ENCODE results near the gene MEGF9. TPM values are rescaled to one million over a fixed set of nuclear protein-coding genes. Genes with fewer than 3 reads are reported as not detected.

The MEGF9 gene
- polyA plus RNA-seq, 1 of the 3 experiments (the other 2 are of a cell fraction) = 1.8 TPM

- POLR2A ChIA-PET = no interaction called here
- TF ChIP-seq POLR2AphosphoS5 (IDR thresholded peaks at IDR 0.05; ENCODE audit: low read depth, low read length) (no peak), CHD2 (IDR thresholded peaks at IDR 0.05; ENCODE audit: low read length, partially characterized antibody) (no peak), TCF12 (IDR thresholded peaks at IDR 0.05) (no peak), ZBTB33 (IDR thresholded peaks at IDR 0.05; ENCODE audit: borderline replicate concordance, low read depth) (no peak), FOXJ3 (CRISPR knock-in tag; IDR thresholded peaks at IDR 0.05) (no peak), SIN3A (IDR thresholded peaks at IDR 0.05; ENCODE audit: borderline replicate concordance, low read depth, low read length) (no peak), CTCF (IDR thresholded peaks at IDR 0.05) (no peak)
- H4K20me1 ChIP-seq (ENCODE audit: insufficient read depth) = no peaks in the 10 kb centered on the region
- no peaks in the 10 kb centered on the region for H3F3A ChIP-seq (replicated peaks; ENCODE audit: insufficient read depth)
- no peak overlapping the region for H2AFZ ChIP-seq (ENCODE audit: low read depth)
- no peak overlapping the region for H3K27ac ChIP-seq (ENCODE audit: low read depth in 2 of 2, low read length in 1 of 2)
- H3K9ac ChIP-seq = no peak overlapping the region
- 75% methylated on average over 1 of the region's 1 CpG for WGBS (ENCODE audit: low lambda C conversion rate)
- H3K36me3 ChIP-seq (replicated peaks in 1 of 2; ENCODE audit: control insufficient read depth in 1 of 2, insufficient read depth in 2 of 2, low read length in 1 of 2) = peaks cover 12 to 18% of the 10 kb centered on the region in 2 experiments
- H3K79me2 ChIP-seq (ENCODE audit: insufficient read depth) = no peaks in the 10 kb centered on the region
- H3K4me3 ChIP-seq (ENCODE audit: low read depth in 2 of 2, low read length in 1 of 2) = no peak overlapping the region
- CTCF ChIA-PET = interaction anchor here (1.0 to 2.2 kb wide), 2 partner anchors 10 to 16 kb away, joined by 3 to 4 read pairs; no protein-coding TSS in a partner anchor
- H3K9me3 ChIP-seq = no peaks in the 10 kb centered on the region
- H3K27me3 ChIP-seq (ENCODE audit: insufficient read depth) = no peaks in the 10 kb centered on the region
- H3K9me2 ChIP-seq = no peaks in the 10 kb centered on the region
- H3K4me1 ChIP-seq (ENCODE audit: control insufficient read depth in 1 of 2, insufficient read depth in 2 of 2, low read depth in 1 of 2, low read length in 1 of 2) = peaks cover 0 to 4% of the 10 kb centered on the region in 2 experiments; a peak in 1 of 4 replicates
- H3K4me2 ChIP-seq = no peak overlapping the region
- no peak for DNase-seq
These were observed 110.7 kb downstream of the MEGF9 start for GRCh38 chr9:120603591-120603990.

DNA sequence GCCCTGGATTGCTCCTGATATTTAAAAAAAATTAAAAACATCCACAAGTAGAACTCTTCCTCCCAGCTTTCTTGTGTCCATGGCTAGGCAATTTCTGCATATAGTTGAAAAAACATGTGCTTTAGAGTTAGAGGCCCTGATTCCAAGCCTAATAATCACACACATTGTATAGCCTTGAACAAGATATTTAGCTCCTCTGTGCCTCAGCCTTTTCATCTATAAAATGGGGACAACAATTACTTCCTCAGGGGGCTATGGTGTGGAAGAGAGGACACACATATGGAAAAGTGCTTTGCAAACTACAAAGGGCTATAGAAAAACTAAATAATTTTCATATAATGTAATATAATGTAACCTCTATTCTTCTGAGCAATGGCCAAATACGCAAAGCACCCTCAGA lies 111.3 kb downstream of the MEGF9 start:
- POLR2A ChIA-PET = no interaction called here
- no peak for TF ChIP-seq TEAD4 (IDR thresholded peaks at IDR 0.05; ENCODE audit: borderline replicate concordance, insufficient read depth)
- TF ChIP-seq, protein P1, sequence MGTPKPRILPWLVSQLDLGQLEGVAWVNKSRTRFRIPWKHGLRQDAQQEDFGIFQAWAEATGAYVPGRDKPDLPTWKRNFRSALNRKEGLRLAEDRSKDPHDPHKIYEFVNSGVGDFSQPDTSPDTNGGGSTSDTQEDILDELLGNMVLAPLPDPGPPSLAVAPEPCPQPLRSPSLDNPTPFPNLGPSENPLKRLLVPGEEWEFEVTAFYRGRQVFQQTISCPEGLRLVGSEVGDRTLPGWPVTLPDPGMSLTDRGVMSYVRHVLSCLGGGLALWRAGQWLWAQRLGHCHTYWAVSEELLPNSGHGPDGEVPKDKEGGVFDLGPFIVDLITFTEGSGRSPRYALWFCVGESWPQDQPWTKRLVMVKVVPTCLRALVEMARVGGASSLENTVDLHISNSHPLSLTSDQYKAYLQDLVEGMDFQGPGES (IDR thresholded peaks at IDR 0.05; ENCODE audit: low read depth, low read length) = no peak
- no peak for TF ChIP-seq CHD2 (IDR thresholded peaks at IDR 0.05; ENCODE audit: low read length, partially characterized antibody)
- TF ChIP-seq NFIC (IDR thresholded peaks at IDR 0.05; ENCODE audit: borderline replicate concordance) = no peak
- no peak for TF ChIP-seq RFX5 (IDR thresholded peaks at IDR 0.05; ENCODE audit: low read length)
- no peak for TF ChIP-seq YY1 (IDR thresholded peaks at IDR 0.05; ENCODE audit: low read depth)
- no peak for TF ChIP-seq FOXM1 (IDR thresholded peaks at IDR 0.05; ENCODE audit: low read depth)
- TF ChIP-seq, protein P2, sequence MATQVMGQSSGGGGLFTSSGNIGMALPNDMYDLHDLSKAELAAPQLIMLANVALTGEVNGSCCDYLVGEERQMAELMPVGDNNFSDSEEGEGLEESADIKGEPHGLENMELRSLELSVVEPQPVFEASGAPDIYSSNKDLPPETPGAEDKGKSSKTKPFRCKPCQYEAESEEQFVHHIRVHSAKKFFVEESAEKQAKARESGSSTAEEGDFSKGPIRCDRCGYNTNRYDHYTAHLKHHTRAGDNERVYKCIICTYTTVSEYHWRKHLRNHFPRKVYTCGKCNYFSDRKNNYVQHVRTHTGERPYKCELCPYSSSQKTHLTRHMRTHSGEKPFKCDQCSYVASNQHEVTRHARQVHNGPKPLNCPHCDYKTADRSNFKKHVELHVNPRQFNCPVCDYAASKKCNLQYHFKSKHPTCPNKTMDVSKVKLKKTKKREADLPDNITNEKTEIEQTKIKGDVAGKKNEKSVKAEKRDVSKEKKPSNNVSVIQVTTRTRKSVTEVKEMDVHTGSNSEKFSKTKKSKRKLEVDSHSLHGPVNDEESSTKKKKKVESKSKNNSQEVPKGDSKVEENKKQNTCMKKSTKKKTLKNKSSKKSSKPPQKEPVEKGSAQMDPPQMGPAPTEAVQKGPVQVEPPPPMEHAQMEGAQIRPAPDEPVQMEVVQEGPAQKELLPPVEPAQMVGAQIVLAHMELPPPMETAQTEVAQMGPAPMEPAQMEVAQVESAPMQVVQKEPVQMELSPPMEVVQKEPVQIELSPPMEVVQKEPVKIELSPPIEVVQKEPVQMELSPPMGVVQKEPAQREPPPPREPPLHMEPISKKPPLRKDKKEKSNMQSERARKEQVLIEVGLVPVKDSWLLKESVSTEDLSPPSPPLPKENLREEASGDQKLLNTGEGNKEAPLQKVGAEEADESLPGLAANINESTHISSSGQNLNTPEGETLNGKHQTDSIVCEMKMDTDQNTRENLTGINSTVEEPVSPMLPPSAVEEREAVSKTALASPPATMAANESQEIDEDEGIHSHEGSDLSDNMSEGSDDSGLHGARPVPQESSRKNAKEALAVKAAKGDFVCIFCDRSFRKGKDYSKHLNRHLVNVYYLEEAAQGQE (IDR thresholded peaks at IDR 0.05; ENCODE audit: low read depth, low read length) = no peak
- no peak for TF ChIP-seq ELF1 (IDR thresholded peaks at IDR 0.05)
- TF ChIP-seq POLR2AphosphoS5 (IDR thresholded peaks at IDR 0.05; ENCODE audit: low read depth, low read length) = no peak
- TF ChIP-seq EZH2phosphoT487 (IDR thresholded peaks at IDR 0.05; ENCODE audit: borderline replicate concordance, low read depth) = no peak
- TF ChIP-seq MEF2A (IDR thresholded peaks at IDR 0.05; ENCODE audit: borderline replicate concordance, low read depth) = no peak
- TF ChIP-seq NRF1 (IDR thresholded peaks at IDR 0.05; ENCODE audit: low read depth, low read length) = no peak
- H3K27me3 ChIP-seq (ENCODE audit: insufficient read depth) = no peaks in the 10 kb centered on the region
- H3K9me2 ChIP-seq = no peaks in the 10 kb centered on the region
- H3K79me2 ChIP-seq (ENCODE audit: insufficient read depth) = no peaks in the 10 kb centered on the region
- no peak overlapping the region for H3K27ac ChIP-seq (ENCODE audit: low read depth in 2 of 2, low read length in 1 of 2)
- H3K9me3 ChIP-seq = no peaks in the 10 kb centered on the region
- no peaks in the 10 kb centered on the region for H3F3A ChIP-seq (replicated peaks; ENCODE audit: insufficient read depth)
- H3K4me1 ChIP-seq (ENCODE audit: control insufficient read depth in 1 of 2, insufficient read depth in 2 of 2, low read depth in 1 of 2, low read length in 1 of 2) = no peaks in the 10 kb centered on the region
- peaks cover 12 to 18% of the 10 kb centered on the region in 2 experiments for H3K36me3 ChIP-seq (replicated peaks in 1 of 2; ENCODE audit: control insufficient read depth in 1 of 2, insufficient read depth in 2 of 2, low read length in 1 of 2)
- no peak overlapping the region for H3K4me3 ChIP-seq (ENCODE audit: low read depth in 2 of 2, low read length in 1 of 2)
- H3K9ac ChIP-seq = no peak overlapping the region
- 100% methylated on average over 1 of the region's 1 CpG for WGBS (ENCODE audit: low lambda C conversion rate)
- H3K4me2 ChIP-seq = no peak overlapping the region
- CTCF ChIA-PET = interaction anchor here (1.0 to 2.2 kb wide), 2 partner anchors 16 to 17 kb away, joined by 3 to 8 read pairs; no protein-coding TSS in a partner anchor
- DNase-seq = no peak
- no peak overlapping the region for H2AFZ ChIP-seq (ENCODE audit: low read depth)
- H4K20me1 ChIP-seq (ENCODE audit: insufficient read depth) = no peaks in the 10 kb centered on the region

Measured in SK-N-SH (cell line).